SH-SY5Y (cell line): Measurements from ENCODE around the gene DIS3L2.

Experiments used
- GATA2 ChIP-seq: IDR thresholded peaks from 2 replicates; pipeline ENCODE4 v1.6.1; 2011; ENCODE audit warnings: mild to moderate bottlenecking, low read depth, low read length
- GATA3 ChIP-seq: IDR thresholded peaks from 2 replicates; pipeline ENCODE4 v1.6.1; 2011; ENCODE audit warnings: low read depth, mild to moderate bottlenecking, low read length, moderate library complexity

GRCh38 chr2:232029346-232029745, 67.8 kb downstream of the DIS3L2 start:
- TF ChIP-seq GATA2 (no peak), GATA3 (no peak)
